ENCODE results near the gene SLCO1C1. TPM values are rescaled to one million over a fixed set of nuclear protein-coding genes. Genes with fewer than 3 reads are reported as not detected.

Gene SLCO1C1
- total and polyA plus RNA-seq, 10 donors = 0.03 to 0.35 (median 0.13) TPM; not detected in 7

GRCh38 chr12:20800160-20800559 lies 105.0 kb downstream of the SLCO1C1 start:
- TF ChIP-seq POLR2AphosphoS5 (IDR thresholded peaks at IDR 0.05) (no peak), POLR2A (IDR thresholded peaks at IDR 0.05) (no peak), CTCF (IDR thresholded peaks at IDR 0.05 in 8 of 11, conservative IDR thresholded peaks at IDR 0.05 in 3 of 11) (no peak)
- intact Hi-C loops (cut with DNase I; ENCODE audit: low total_unique reads) = no loop called here
- H3K36me3 ChIP-seq = no peaks in the 10 kb centered on the region
- no peaks in the 10 kb centered on the region for H3K4me1 ChIP-seq
- no peaks in the 10 kb centered on the region for H3K9me3 ChIP-seq
- no peaks in the 10 kb centered on the region for H3K27me3 ChIP-seq (replicated peaks in 1 of 7)
- no peak for DNase-seq
- 58 to 85% (median 74%) methylated on average over 1 of the region's 1 CpG for WGBS, 5 donors
- H3K27ac ChIP-seq = no peak overlapping the region
- H3K4me3 ChIP-seq = no peak overlapping the region

GRCh38 chr12:20801035-20801434 lies 105.9 kb downstream of the SLCO1C1 start:
- no peaks in the 10 kb centered on the region for H3K9me3 ChIP-seq
- H3K36me3 ChIP-seq = no peaks in the 10 kb centered on the region
- no peak overlapping the region for H3K4me3 ChIP-seq
- no peak overlapping the region for H3K27ac ChIP-seq
- DNase-seq = no peak
- H3K27me3 ChIP-seq (replicated peaks in 1 of 7) = no peaks in the 10 kb centered on the region
- no peak for TF ChIP-seq POLR2A (IDR thresholded peaks at IDR 0.05)
- no peak for TF ChIP-seq POLR2AphosphoS5 (IDR thresholded peaks at IDR 0.05)
- no peak for TF ChIP-seq CTCF (IDR thresholded peaks at IDR 0.05 in 8 of 11, conservative IDR thresholded peaks at IDR 0.05 in 3 of 11)
- no peaks in the 10 kb centered on the region for H3K4me1 ChIP-seq
- intact Hi-C loops (cut with DNase I; ENCODE audit: low total_unique reads) = no loop called here

Other genes starting within 250 kb of the SLCO1C1 start
- gene SLCO1B3, start 115.4 kb downstream of the SLCO1C1 start, total RNA-seq = not detected
- gene SLCO1B3, start 115.4 kb downstream of the SLCO1C1 start, polyA plus RNA-seq = under 1 TPM in 1 of 3 donors, not detected in 2; 0.03 TPM